AG04449 (cell line): ENCODE data around the gene NCOA7.

ENCODE experiments used
- CTCF ChIA-PET: fragments of 350-600 bp; formaldehyde crosslinking; extraction: SDS; loops from one replicate; lab custom pipeline; 2021; ENCODE audit warnings: antibody characterized with exemption; lab: Yijun Ruan, JAX
- POLR2A ChIA-PET: fragments of 400-600, 350-600 bp; formaldehyde crosslinking; extraction: SDS; loops from one replicate; lab custom pipeline; 2020; ENCODE audit warnings: antibody characterized with exemption, inconsistent platforms; lab: Yijun Ruan, JAX
- DNase-seq: peaks from one replicate; pipeline ENCODE4 v3.0.0-alpha.2; 2010; ENCODE audit warnings: low read depth, low spot score
- H3K4me3 ChIP-seq: 2 replicates; pipeline ENCODE4 v1.5.1; 2011; ENCODE audit warnings: low read depth, mild to moderate bottlenecking, control low read depth, low read length
- CTCF ChIP-seq: IDR thresholded peaks from one replicate; pipeline ENCODE4 v1.5.1; 2011; ENCODE audit warnings: mild to moderate bottlenecking, moderate library complexity, low read length, control low read depth, inconsistent platforms; ENCODE audit not compliant: insufficient read depth; ENCODE audit errors: missing control alignments

Gene NCOA7

GRCh38 chr6:125779924-125780539 is 10.7 kb upstream of the NCOA7 start:
- ChIA-PET CTCF (interaction anchor here (1.5 to 3.5 kb wide), 7 partner anchors 11 to 611 kb away, joined by 3 to 46 read pairs (median 25); partner anchors contain the start of genes HINT3 and NCOA7), POLR2A (interaction anchor here (1.5 to 2.9 kb wide), 3 partner anchors 10 to 478 kb away, joined by 3 to 39 read pairs (median 12); partner anchors contain the start of genes HDDC2 and NCOA7)
- peak overlapping the region; percentile 73 for H3K4me3 ChIP-seq
- DNase-seq, result no peak
- no peak for TF ChIP-seq CTCF

DNA sequence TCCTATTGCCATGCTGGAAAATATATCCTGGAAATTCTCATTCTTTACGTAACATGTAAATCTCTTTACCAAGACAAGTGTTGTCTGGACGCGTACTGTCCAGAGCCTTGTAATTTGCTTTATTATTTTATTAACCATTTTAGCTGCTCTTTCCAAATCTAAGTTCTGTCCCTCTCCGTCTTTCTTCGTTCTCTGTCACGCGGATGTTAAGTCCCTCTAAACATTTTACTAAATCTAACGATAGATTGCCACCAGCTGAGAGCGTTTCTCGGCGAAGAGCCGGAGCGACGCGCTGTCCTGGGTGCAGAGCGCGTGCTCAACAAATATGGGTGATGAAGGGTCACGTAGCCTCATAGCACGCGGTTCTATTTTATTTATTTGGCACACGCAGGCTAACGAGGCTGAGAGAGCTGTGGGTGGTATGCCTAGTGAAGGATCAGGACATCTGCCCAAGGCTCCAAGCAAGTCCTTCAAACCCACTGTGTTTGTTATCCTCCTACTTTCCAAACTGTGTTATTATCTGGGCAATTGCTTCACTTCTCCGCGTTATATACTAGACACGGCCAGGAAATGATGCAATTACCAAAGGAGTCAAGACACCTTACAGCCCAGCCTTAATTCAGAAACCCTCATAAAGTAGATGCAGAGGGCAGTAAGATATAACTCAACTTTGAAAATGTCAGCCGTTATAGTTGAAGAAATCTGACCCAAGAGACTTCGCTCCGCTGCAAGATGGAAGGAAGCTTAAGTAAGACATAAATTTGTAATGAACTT is 10.0 kb upstream of the NCOA7 start:
- no peak for DNase-seq
- no peak for TF ChIP-seq CTCF
- POLR2A ChIA-PET, result interaction anchor here (0.5 to 2.9 kb wide), 7 partner anchors 10 to 585 kb away, joined by 3 to 39 read pairs (median 3); partner anchors contain the start of genes HDDC2, HINT3 and NCOA7
- CTCF ChIA-PET, result interaction anchor here (1.0 to 3.5 kb wide), 13 partner anchors 10 to 612 kb away, joined by 3 to 46 read pairs (median 6); partner anchors contain the start of genes HINT3 and NCOA7
- H3K4me3 ChIP-seq, result peak overlapping the region; percentile 73

GRCh38 chr6:125781314-125781868 is 9.4 kb upstream of the NCOA7 start:
- DNase-seq, result no peak

DNA sequence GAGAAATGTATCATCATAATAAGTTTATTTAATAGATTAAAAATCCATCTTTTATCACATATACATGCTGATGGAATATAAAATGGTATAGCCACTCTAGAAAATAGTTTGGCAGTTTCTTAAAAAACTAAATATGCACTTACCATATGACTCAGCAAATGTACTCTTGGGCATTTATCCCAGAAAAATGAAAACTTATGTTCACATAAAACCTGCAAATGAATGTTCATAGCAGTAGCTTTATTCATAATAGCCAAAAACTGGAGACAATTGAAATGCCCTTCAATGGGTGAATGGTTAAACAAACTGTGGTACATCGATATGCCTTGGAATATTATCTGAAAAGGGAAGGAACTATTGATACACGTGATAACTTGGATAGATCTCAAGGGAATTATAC is 6.4 kb upstream of the NCOA7 start:
- CTCF ChIA-PET, result interaction anchor here (1.0 to 15.5 kb wide), 4 partner anchors 10 to 474 kb away, joined by 4 to 241 read pairs (median 10); partner anchors contain the start of gene HINT3
- DNase-seq, result no peak
- POLR2A ChIA-PET, result no interaction called here

More at GRCh38 chr6:125781314-125781868, 9.4 kb upstream of the NCOA7 start:
- ChIA-PET CTCF (interaction anchor here (1.0 to 3.5 kb wide), 13 partner anchors 9 to 612 kb away, joined by 3 to 46 read pairs (median 6); partner anchors contain the start of genes HINT3 and NCOA7), POLR2A (interaction anchor here (0.5 to 2.9 kb wide), 8 partner anchors 9 to 586 kb away, joined by 3 to 39 read pairs (median 3); partner anchors contain the start of genes HDDC2, HINT3 and NCOA7)
- no peak for TF ChIP-seq CTCF
- H3K4me3 ChIP-seq, result peak overlapping the region; percentile 73

DNA sequence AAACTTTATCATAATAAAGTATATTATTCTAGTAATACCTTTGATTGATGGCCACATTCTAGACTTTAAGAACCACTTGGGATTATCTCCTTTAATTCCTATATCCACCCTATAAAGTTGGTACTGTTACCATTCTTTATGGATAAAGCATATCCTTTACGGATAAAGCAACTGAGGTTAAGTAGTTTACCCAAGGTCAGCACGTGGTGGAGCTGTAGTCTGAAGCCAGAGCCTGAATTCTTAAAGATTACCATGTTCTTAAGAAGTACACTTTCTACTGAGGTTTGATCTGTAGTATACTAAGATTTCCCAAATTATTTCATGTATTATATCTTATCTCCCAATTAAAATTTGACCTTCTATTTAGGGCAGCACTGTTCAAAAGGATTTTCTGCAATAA is 3.0 kb upstream of the NCOA7 start:
- no peak for TF ChIP-seq CTCF
- no peak overlapping the region for H3K4me3 ChIP-seq
- no peak for DNase-seq
- ChIA-PET CTCF (interaction anchor here (1.6 to 15.5 kb wide), 3 partner anchors 168 to 477 kb away, joined by 4 to 241 read pairs (median 75); partner anchors contain the start of gene HINT3), POLR2A (no interaction called here)

More for the DNA sequence above, 6.4 kb upstream of the NCOA7 start:
- no peak for TF ChIP-seq CTCF
- no peak overlapping the region for H3K4me3 ChIP-seq
